ENCODE results near the gene RGL1. TPM values are rescaled to one million over a fixed set of nuclear protein-coding genes. Genes with fewer than 3 reads are reported as not detected.

Gene RGL1
- total and polyA plus RNA-seq, 9 of the 15 experiments (the other 6 are each of a cell fraction or from before 2014, with no cell fraction given): under 0.01 to 0.07 (median 0.04) TPM

GRCh38 chr1:183915625-183916510, 110.9 kb downstream of the RGL1 start (continued):
- TF ChIP-seq MGA (IDR thresholded peaks at IDR 0.05) (peak; percentile 11; the same call in 1 of the 2 replicates), DACH1 (IDR thresholded peaks at IDR 0.05; ENCODE audit: partially characterized antibody) (peak; percentile 59), GATAD2A (IDR thresholded peaks at IDR 0.05) (no peak), JUN (IDR thresholded peaks at IDR 0.05; ENCODE audit: borderline replicate concordance, low read depth, low read length) (peak; percentile 99), JUN (CRISPR knock-in tag; IDR thresholded peaks at IDR 0.05; ENCODE audit: borderline replicate concordance) (no peak; the same call in 1 of the 2 replicates), TRIM24 (IDR thresholded peaks at IDR 0.05) (peak; percentile 42 to 44; a peak in 1 of 4 replicates), ZNF146 (CRISPR knock-in tag; IDR thresholded peaks at IDR 0.05; ENCODE audit: unreplicated experiment) (no peak), STAG1 (CRISPR knock-in tag; IDR thresholded peaks at IDR 0.05; ENCODE audit: borderline replicate concordance) (peak; percentile 51; the same call in 1 of the 2 replicates), THRA (IDR thresholded peaks at IDR 0.05) (no peak)

Measured in K562 (cell line).